ENCODE results near the gene PEX26. TPM values are rescaled to one million over a fixed set of nuclear protein-coding genes. Genes with fewer than 3 reads are reported as not detected.

PEX26 gene
- total and polyA plus RNA-seq, 2 of the 13 experiments (the other 11 are each of a cell fraction or from before 2014, with no cell fraction given), result 10.6 to 25.1 TPM

DNA sequence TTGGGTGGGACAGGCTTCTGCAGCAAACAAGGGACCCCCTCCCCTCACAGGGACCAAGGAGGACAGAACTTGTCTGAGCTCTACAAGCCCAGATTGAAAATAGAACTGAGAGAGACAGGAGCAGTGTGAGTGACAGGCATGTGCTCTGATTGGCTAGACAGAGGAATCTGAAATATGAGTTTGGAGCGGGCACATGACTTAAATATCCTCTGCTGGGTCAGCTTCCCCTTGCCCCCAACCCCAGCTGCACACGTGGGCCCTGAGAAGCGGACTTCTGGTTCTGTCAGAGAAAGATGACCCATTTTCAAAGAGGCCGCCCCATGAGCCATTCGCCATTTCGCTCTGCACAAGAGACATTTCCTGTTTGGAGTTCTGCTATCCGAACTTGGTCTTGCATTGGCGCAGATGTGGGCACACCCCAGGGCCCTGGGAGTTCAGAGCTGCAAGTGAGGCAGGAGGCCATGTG is 38.1 kb downstream of the PEX26 start:
- Histone ChIP-seq H3K27ac (ENCODE audit: extremely low read length, insufficient read depth, low read length) (no peak overlapping the region), H4K20me1 (ENCODE audit: insufficient read depth, low read length) (peaks cover 4% of the 10 kb centered on the region; the same call in 1 of the 2 replicates), H2AFZ (ENCODE audit: low read length) (no peak overlapping the region), H3K27me3 (ENCODE audit: control insufficient read depth in 1 of 2, insufficient read depth in 2 of 2, low read length in 2 of 2) (peaks cover 7 to 32% of the 10 kb centered on the region in 2 experiments), H3K9me3 (ENCODE audit: low read length) (no peaks in the 10 kb centered on the region), H3K79me2 (ENCODE audit: insufficient read depth, low read length) (no peaks in the 10 kb centered on the region), H3K4me2 (ENCODE audit: low read depth, low read length) (no peak overlapping the region), H3K9ac (ENCODE audit: insufficient read depth, low read depth, low read length) (no peak overlapping the region), H3K4me1 (ENCODE audit: insufficient read depth, low read length) (peaks cover 9% of the 10 kb centered on the region), H3K4me3 (replicated peaks in 1 of 3; ENCODE audit: insufficient read depth in 1 of 3, low read depth in 2 of 3, low read length in 3 of 3) (no peak overlapping the region), H3K36me3 (replicated peaks in 1 of 2; ENCODE audit: control insufficient read depth in 1 of 2, insufficient read depth in 2 of 2, low read length in 2 of 2) (no peaks in the 10 kb centered on the region)
- CTCF ChIA-PET (ENCODE audit: low intra/inter-chr PET ratio, low total read pairs), result no interaction called here
- intact Hi-C loops (cut with micrococcal nuclease; ENCODE audit: unreplicated experiment), result no loop called here
- POLR2A ChIA-PET, result interaction anchor here (1.1 kb wide), 1 partner anchor 32 kb away, joined by 4 read pairs; no protein-coding TSS in a partner anchor
- FAIRE-seq, result no peak
- in situ Hi-C loops (cut with HindIII; ENCODE audit: extremely low pct_ligation_motif_present, low pct_unique_long_range_greater_than_20kb), result no loop called here
- no TSS peak for BruUV-seq (replicated peaks)
- 0% methylated on average over 1 of the region's 8 CpGs for WGBS (ENCODE audit: low lambda C conversion rate)
- ATAC-seq, result no peak
- DNase-seq (ENCODE audit: low spot score), result no peak
- no peak for TF ChIP-seq KDM5B (CRISPR knock-in tag; IDR thresholded peaks at IDR 0.05; ENCODE audit: borderline replicate concordance)
- no peak for TF ChIP-seq MTF2 (CRISPR knock-in tag; IDR thresholded peaks at IDR 0.05; ENCODE audit: borderline replicate concordance)
- TF ChIP-seq, protein P1, sequence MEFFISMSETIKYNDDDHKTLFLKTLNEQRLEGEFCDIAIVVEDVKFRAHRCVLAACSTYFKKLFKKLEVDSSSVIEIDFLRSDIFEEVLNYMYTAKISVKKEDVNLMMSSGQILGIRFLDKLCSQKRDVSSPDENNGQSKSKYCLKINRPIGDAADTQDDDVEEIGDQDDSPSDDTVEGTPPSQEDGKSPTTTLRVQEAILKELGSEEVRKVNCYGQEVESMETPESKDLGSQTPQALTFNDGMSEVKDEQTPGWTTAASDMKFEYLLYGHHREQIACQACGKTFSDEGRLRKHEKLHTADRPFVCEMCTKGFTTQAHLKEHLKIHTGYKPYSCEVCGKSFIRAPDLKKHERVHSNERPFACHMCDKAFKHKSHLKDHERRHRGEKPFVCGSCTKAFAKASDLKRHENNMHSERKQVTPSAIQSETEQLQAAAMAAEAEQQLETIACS (CRISPR knock-in tag; IDR thresholded peaks at IDR 0.05), result no peak
- TF ChIP-seq, protein P2, sequence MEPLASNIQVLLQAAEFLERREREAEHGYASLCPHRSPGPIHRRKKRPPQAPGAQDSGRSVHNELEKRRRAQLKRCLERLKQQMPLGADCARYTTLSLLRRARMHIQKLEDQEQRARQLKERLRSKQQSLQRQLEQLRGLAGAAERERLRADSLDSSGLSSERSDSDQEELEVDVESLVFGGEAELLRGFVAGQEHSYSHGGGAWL (CRISPR knock-in tag; IDR thresholded peaks at IDR 0.05), result no peak
- TF ChIP-seq RBM22 (optimal IDR thresholded peaks at IDR 0.05; ENCODE audit: low read length), result no peak
- no peak for TF ChIP-seq ARHGAP35 (CRISPR knock-in tag; IDR thresholded peaks at IDR 0.05; ENCODE audit: borderline replicate concordance)
- no peak for TF ChIP-seq KLF12 (CRISPR knock-in tag; IDR thresholded peaks at IDR 0.05; ENCODE audit: borderline replicate concordance)
